Fibroblast of lung (primary cell): ENCODE measurements around the gene GPM6B. TPM values are rescaled to one million over a fixed set of nuclear protein-coding genes. Genes with fewer than 3 reads are reported as not detected.

ENCODE experiments used
- DNase-seq, 2 donors: peaks; one replicate each; pipeline versions ENCODE4 v3.0.0 to v3.0.0-alpha.2; 2010; ENCODE audit warnings: low read depth in 2 of 2
- H2AFZ ChIP-seq: 2 replicates; pipeline ENCODE4 v1.5.1; 2012; ENCODE audit warnings: low read length, control low read depth, inconsistent platforms
- H3K27ac ChIP-seq: 2 replicates; pipeline ENCODE4 v1.5.1; 2011; ENCODE audit warnings: low read length, control low read depth; ENCODE audit not compliant: insufficient read depth
- H3K27me3 ChIP-seq: 2 replicates; pipeline ENCODE4 v1.5.1; 2011; ENCODE audit warnings: mild to moderate bottlenecking, low read length; ENCODE audit not compliant: control insufficient read depth, insufficient read depth
- H3K36me3 ChIP-seq: 2 replicates; pipeline ENCODE4 v1.5.1; 2011; ENCODE audit warnings: low read length; ENCODE audit not compliant: control insufficient read depth, insufficient read depth
- H3K4me1 ChIP-seq: 2 replicates; pipeline ENCODE4 v1.5.1; 2011; ENCODE audit warnings: low read length; ENCODE audit not compliant: control insufficient read depth, insufficient read depth; ENCODE audit errors: extremely low read depth
- H3K4me2 ChIP-seq: 2 replicates; pipeline ENCODE4 v1.5.1; 2011; ENCODE audit warnings: low read length, control low read depth; ENCODE audit not compliant: insufficient read depth; ENCODE audit errors: extremely low read depth
- H3K4me3 ChIP-seq, 4 experiments: fragments of 200-600 bp in 1 of 4; sonication (generic) in 1 of 4; replicated peaks in 1 of 4; 2 replicates each; pipeline ENCODE4 v1.5.1; 2011 to 2016; ENCODE audit warnings: low read length in 4 of 4, low read depth in 3 of 4, mild to moderate bottlenecking in 3 of 4, control low read depth in 2 of 4, inconsistent platforms in 1 of 4, mixed read lengths in 1 of 4; ENCODE audit not compliant: insufficient read depth in 1 of 4; ENCODE audit errors: control extremely low read depth in 1 of 4
- H3K79me2 ChIP-seq: 2 replicates; pipeline ENCODE4 v1.5.1; 2012; ENCODE audit warnings: mild to moderate bottlenecking, low read length, inconsistent platforms; ENCODE audit not compliant: control insufficient read depth, insufficient read depth
- H3K9ac ChIP-seq: 2 replicates; pipeline ENCODE4 v1.5.1; 2011; ENCODE audit warnings: mild to moderate bottlenecking, low read length, control low read depth; ENCODE audit not compliant: insufficient read depth
- H3K9me3 ChIP-seq: 2 replicates; pipeline ENCODE4 v1.5.1; 2012; ENCODE audit warnings: low read depth, low read length; ENCODE audit not compliant: control insufficient read depth, insufficient read depth
- H4K20me1 ChIP-seq: 2 replicates; pipeline ENCODE4 v1.5.1; 2011; ENCODE audit warnings: low read length; ENCODE audit not compliant: control insufficient read depth, insufficient read depth; ENCODE audit errors: extremely low read depth
- EZH2 ChIP-seq: IDR thresholded peaks from 2 replicates; pipeline ENCODE4 v1.5.1; 2012; ENCODE audit warnings: low read length, control low read depth, mild to moderate bottlenecking; ENCODE audit errors: missing control alignments
- polyA plus RNA-seq, 2 donors: library from polyadenylated mRNA; depleted of rRNA in 1 of 2; stranded (reverse) in 1 of 2; unstranded in 1 of 2; fragments of >200 nt; gene quantifications; 2 replicates each; pipeline ENCODE4 v1.2.1, GENCODE V29; 2011 to 2012; ENCODE audit warnings: missing spikeins in 1 of 2
- total RNA-seq: library from RNA; depleted of rRNA; stranded (reverse); fragments of >200 nt; gene quantifications from 2 replicates; pipeline ENCODE4 v1.2.1, GENCODE V29; 2014
- TF ChIP-seq, protein P1 (sequence below), 2 donors: IDR thresholded peaks in 1 of 2; conservative IDR thresholded peaks in 1 of 2; 1 replicate in 1 of 2; 2 replicates in 1 of 2; pipeline ENCODE4 v1.5.1; 2011 to 2012; ENCODE audit warnings: low read length in 2 of 2, control low read depth in 1 of 2, inconsistent platforms in 1 of 2, low read depth in 1 of 2, mild to moderate bottlenecking in 1 of 2

The GPM6B gene
- total and polyA plus RNA-seq, 2 donors (not counting 1 experiment from before 2014, with no cell fraction given), result 0.99 to 5.2 TPM

DNA sequence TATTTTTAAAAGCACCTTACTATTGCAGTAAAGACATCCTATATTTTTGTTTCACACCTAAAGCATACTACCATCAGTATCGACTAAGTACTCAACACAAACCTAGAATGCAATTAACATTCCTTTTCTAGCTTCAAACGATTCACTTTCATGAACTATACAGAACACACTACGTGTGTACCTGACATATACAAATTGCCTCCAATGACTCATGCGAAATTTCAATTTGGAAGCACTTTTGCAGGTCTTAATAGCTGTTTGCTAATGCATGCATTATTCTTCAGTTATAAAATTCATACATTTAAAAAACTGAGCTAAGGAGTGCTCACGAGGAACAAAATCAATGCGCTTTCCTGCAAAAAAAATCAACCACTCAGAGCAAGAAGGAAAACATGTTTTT, 19.7 kb upstream of the GPM6B start:
- Histone ChIP-seq H3K36me3 (no peaks in the 10 kb centered on the region), H4K20me1 (no peaks in the 10 kb centered on the region), H3K9me3 (no peaks in the 10 kb centered on the region), H3K27me3 (no peaks in the 10 kb centered on the region), H3K4me1 (no peaks in the 10 kb centered on the region), H3K79me2 (no peaks in the 10 kb centered on the region), H3K4me2 (no peak overlapping the region), H3K9ac (no peak overlapping the region), H2AFZ (no peak overlapping the region), H3K27ac (no peak overlapping the region), H3K4me3 (no peak overlapping the region)
- DNase-seq, result peak; percentile 6 to 35
- TF ChIP-seq, protein P1, sequence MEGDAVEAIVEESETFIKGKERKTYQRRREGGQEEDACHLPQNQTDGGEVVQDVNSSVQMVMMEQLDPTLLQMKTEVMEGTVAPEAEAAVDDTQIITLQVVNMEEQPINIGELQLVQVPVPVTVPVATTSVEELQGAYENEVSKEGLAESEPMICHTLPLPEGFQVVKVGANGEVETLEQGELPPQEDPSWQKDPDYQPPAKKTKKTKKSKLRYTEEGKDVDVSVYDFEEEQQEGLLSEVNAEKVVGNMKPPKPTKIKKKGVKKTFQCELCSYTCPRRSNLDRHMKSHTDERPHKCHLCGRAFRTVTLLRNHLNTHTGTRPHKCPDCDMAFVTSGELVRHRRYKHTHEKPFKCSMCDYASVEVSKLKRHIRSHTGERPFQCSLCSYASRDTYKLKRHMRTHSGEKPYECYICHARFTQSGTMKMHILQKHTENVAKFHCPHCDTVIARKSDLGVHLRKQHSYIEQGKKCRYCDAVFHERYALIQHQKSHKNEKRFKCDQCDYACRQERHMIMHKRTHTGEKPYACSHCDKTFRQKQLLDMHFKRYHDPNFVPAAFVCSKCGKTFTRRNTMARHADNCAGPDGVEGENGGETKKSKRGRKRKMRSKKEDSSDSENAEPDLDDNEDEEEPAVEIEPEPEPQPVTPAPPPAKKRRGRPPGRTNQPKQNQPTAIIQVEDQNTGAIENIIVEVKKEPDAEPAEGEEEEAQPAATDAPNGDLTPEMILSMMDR (conservative IDR thresholded peaks at IDR 0.05 in 1 of 2, IDR thresholded peaks at IDR 0.05 in 1 of 2; ENCODE audit: low read depth in 1 of 2, low read length in 2 of 2), result no peak
- no peak for TF ChIP-seq EZH2

DNA sequence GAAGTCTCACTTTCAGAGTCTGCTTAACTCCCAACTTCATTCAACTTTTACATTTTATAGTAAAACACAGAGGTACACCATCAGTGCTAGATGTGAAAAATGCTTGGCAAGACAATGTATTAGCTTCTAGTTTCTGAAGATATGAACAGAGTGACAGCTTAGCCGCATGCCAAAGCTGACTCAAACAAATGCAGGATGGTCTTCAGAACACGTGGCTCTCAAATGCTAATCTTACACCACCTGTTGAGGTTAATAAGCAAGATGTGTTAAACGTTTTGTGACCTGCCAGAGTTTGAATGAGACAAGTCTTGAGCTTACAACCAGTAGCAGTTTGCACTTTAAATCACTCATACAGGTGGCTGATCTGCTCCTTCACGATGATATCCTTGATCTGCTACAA, 18.9 kb upstream of the GPM6B start:
- DNase-seq, result no peak
- H3K9me3 ChIP-seq, result no peaks in the 10 kb centered on the region
- no peak overlapping the region for H2AFZ ChIP-seq
- no peaks in the 10 kb centered on the region for H3K36me3 ChIP-seq
- no peaks in the 10 kb centered on the region for H3K4me1 ChIP-seq
- no peaks in the 10 kb centered on the region for H3K79me2 ChIP-seq
- no peak overlapping the region for H3K4me2 ChIP-seq
- no peak overlapping the region for H3K9ac ChIP-seq
- H3K4me3 ChIP-seq, result no peak overlapping the region
- TF ChIP-seq EZH2, result no peak
- TF ChIP-seq, protein P1 (conservative IDR thresholded peaks at IDR 0.05 in 1 of 2, IDR thresholded peaks at IDR 0.05 in 1 of 2; ENCODE audit: low read depth in 1 of 2, low read length in 2 of 2), result no peak
- no peaks in the 10 kb centered on the region for H4K20me1 ChIP-seq
- no peaks in the 10 kb centered on the region for H3K27me3 ChIP-seq
- H3K27ac ChIP-seq, result no peak overlapping the region

DNA sequence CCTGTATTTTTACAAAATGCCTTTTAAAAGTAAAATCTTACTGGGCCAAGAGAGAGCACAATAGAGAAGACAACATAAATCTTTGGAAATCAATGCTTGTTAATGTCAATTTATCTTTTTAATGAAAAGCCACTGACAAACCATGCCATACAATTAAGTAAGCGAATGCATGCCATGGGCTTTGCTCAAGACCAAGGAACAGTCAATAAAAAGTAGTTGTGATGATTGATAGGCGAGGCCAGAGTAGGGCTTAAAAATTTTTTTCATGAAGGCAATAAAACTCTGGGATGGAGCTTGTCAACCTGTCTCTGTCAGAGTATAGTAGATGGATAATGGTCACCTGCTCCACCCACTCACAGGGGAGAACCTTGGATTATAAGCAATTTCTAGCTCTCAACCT, 17.5 kb upstream of the GPM6B start:
- no peak overlapping the region for H3K27ac ChIP-seq
- H3K9me3 ChIP-seq, result no peaks in the 10 kb centered on the region
- no peak overlapping the region for H3K4me3 ChIP-seq
- TF ChIP-seq EZH2, result no peak
- TF ChIP-seq, protein P1 (conservative IDR thresholded peaks at IDR 0.05 in 1 of 2, IDR thresholded peaks at IDR 0.05 in 1 of 2; ENCODE audit: low read depth in 1 of 2, low read length in 2 of 2), result no peak
- H3K4me2 ChIP-seq, result no peak overlapping the region
- H3K27me3 ChIP-seq, result no peaks in the 10 kb centered on the region
- H3K36me3 ChIP-seq, result no peaks in the 10 kb centered on the region
- no peaks in the 10 kb centered on the region for H3K79me2 ChIP-seq
- no peak for DNase-seq
- no peaks in the 10 kb centered on the region for H3K4me1 ChIP-seq
- no peak overlapping the region for H3K9ac ChIP-seq
- no peaks in the 10 kb centered on the region for H4K20me1 ChIP-seq
- no peak overlapping the region for H2AFZ ChIP-seq
